HCT116 (cell line): ENCODE results near the gene CADPS2. TPM values are rescaled to one million over a fixed set of nuclear protein-coding genes. Genes with fewer than 3 reads are reported as not detected.

Experiments
- ATAC-seq: fragments of 200-7000 bp; cut with Tn5 transposase; 2 replicates; pipeline ENCODE4 v1.9.1; 2020; ENCODE audit warnings: mild to moderate bottlenecking, moderate library complexity
- BruUV-seq: library from RNA; stranded (reverse); fragments of 400-500 nt; replicated peaks from 2 replicates; lab custom pipeline; 2021; lab: Mats Ljungman, UMichigan
- CTCF ChIA-PET: fragments of 300-600 bp; sonication (Branson Sonifier 250); formaldehyde crosslinking; loops from one replicate; lab custom pipeline; 2021; ENCODE audit warnings: antibody characterized with exemption; lab: Charles Lee
- POLR2A ChIA-PET: fragments of 300-600, 350-600 bp; sonication (Branson Sonifier 250); formaldehyde crosslinking; loops from one replicate; lab custom pipeline; 2021; ENCODE audit warnings: antibody characterized with exemption; lab: Charles Lee
- RAD21 ChIA-PET, 2 experiments: fragments of 300-600 bp; sonication (Branson Sonifier 250); formaldehyde crosslinking; loops; one replicate each; lab custom pipeline; 2023; ENCODE audit warnings: low total read pairs in 2 of 2; ENCODE audit not compliant: uncharacterized antibody in 2 of 2, unreplicated experiment in 2 of 2, low non-redundant PET in 1 of 2; lab: Charles Lee
- DNase-seq: peaks from one replicate; pipeline ENCODE4 v3.0.0-alpha.2; 2010; ENCODE audit warnings: low read depth, low spot score
- H2AFZ ChIP-seq: fragments of 200-600 bp; shearing (Covaris generic), sonication (generic); 2 replicates; pipeline ENCODE4 v1.6.1; 2017; ENCODE audit warnings: low read depth, mixed run types, mixed read lengths, antibody characterized with exemption, low read length; ENCODE audit not compliant: poor library complexity, severe bottlenecking
- H3K27ac ChIP-seq: 2 replicates; pipeline ENCODE4 v1.5.1; 2012; ENCODE audit warnings: low read depth, low read length
- H3K27me3 ChIP-seq: fragments of 200-600 bp; sonication (generic); 2 replicates; pipeline ENCODE4 v1.6.1; 2016; ENCODE audit warnings: mixed run types, low read length, mixed read lengths; ENCODE audit not compliant: insufficient read depth
- H3K36me3 ChIP-seq, 2 experiments: fragments of 200-500 bp in 1 of 2; fragments of 200-600 bp in 1 of 2; sonication (Bioruptor generic) in 1 of 2; sonication (generic) in 1 of 2; 2 replicates each; pipeline versions ENCODE4 v1.5.1 to v1.6.1; 2014 to 2016; ENCODE audit warnings: low read length in 2 of 2, inconsistent platforms in 1 of 2, mixed read lengths in 1 of 2, mixed run types in 1 of 2; ENCODE audit not compliant: insufficient read depth in 2 of 2, control insufficient read depth in 1 of 2
- H3K4me1 ChIP-seq, 2 experiments: fragments of 200-600 bp in 1 of 2; sonication (generic) in 1 of 2; 2 replicates each; pipeline versions ENCODE4 v1.5.1 to v1.6.1; 2012 to 2017; ENCODE audit warnings: low read length in 2 of 2, inconsistent platforms in 1 of 2, mild to moderate bottlenecking in 1 of 2, mixed read lengths in 1 of 2, mixed run types in 1 of 2, moderate library complexity in 1 of 2; ENCODE audit not compliant: insufficient read depth in 2 of 2, control insufficient read depth in 1 of 2
- H3K4me2 ChIP-seq: fragments of 200-600 bp; sonication (generic); 2 replicates; pipeline ENCODE4 v1.6.1; 2017; ENCODE audit warnings: mixed run types, low read length, mixed read lengths
- H3K4me3 ChIP-seq, 2 experiments: fragments of 200-600 bp in 1 of 2; sonication (generic) in 1 of 2; replicated peaks in 1 of 2; 2 replicates each; pipeline ENCODE4 v1.5.1; 2011 to 2016; ENCODE audit warnings: low read length in 2 of 2, control low read depth in 1 of 2, low read depth in 1 of 2, mild to moderate bottlenecking in 1 of 2, mixed read lengths in 1 of 2, mixed run types in 1 of 2
- H3K79me2 ChIP-seq: fragments of 200-600 bp; sonication (generic); 2 replicates; pipeline ENCODE4 v1.6.1; 2017; ENCODE audit warnings: mild to moderate bottlenecking, mixed run types, low read length, moderate library complexity, mixed read lengths; ENCODE audit not compliant: insufficient read depth
- H3K9ac ChIP-seq: fragments of 200-600 bp; sonication (generic); 2 replicates; pipeline ENCODE4 v1.6.1; 2016; ENCODE audit warnings: low read length, mixed read lengths
- H3K9me2 ChIP-seq: fragments of 200-600 bp; sonication (generic), shearing (Covaris generic); 2 replicates; pipeline ENCODE4 v1.6.1; 2017; ENCODE audit warnings: mixed run types, mild to moderate bottlenecking, moderate library complexity; ENCODE audit not compliant: insufficient read depth
- H3K9me3 ChIP-seq, 2 experiments: fragments of 200-500 bp in 1 of 2; fragments of 200-600 bp in 1 of 2; sonication (Bioruptor generic) in 1 of 2; sonication (generic) in 1 of 2; 2 replicates each; pipeline ENCODE4 v1.6.1; 2014 to 2017; ENCODE audit warnings: low read length in 2 of 2, mixed read lengths in 2 of 2, inconsistent platforms in 1 of 2, low read depth in 1 of 2, mild to moderate bottlenecking in 1 of 2, mixed run types in 1 of 2, moderate library complexity in 1 of 2; ENCODE audit not compliant: control insufficient read depth in 1 of 2, insufficient read depth in 1 of 2
- H4K20me1 ChIP-seq: fragments of 200-600 bp; sonication (generic), shearing (Covaris generic); 2 replicates; pipeline ENCODE4 v1.6.1; 2017; ENCODE audit warnings: mixed run types, mild to moderate bottlenecking, moderate library complexity; ENCODE audit not compliant: insufficient read depth
- CBX3 ChIP-seq: IDR thresholded peaks from 2 replicates; pipeline ENCODE4 v1.6.1; 2012; ENCODE audit warnings: low read depth
- CEBPB ChIP-seq: IDR thresholded peaks from 2 replicates; pipeline ENCODE4 v1.6.1; 2012; ENCODE audit warnings: low read depth
- CTCF ChIP-seq, 3 experiments: fragments of 200-600 bp in 1 of 3; sonication (generic) in 1 of 3; IDR thresholded peaks in 2 of 3; conservative IDR thresholded peaks in 1 of 3; 2 replicates each; pipeline ENCODE4 v1.5.1; 2012 to 2017; ENCODE audit warnings: low read depth in 2 of 3, low read length in 2 of 3, antibody characterized with exemption in 1 of 3, borderline replicate concordance in 1 of 3, control low read depth in 1 of 3, mild to moderate bottlenecking in 1 of 3, mixed read lengths in 1 of 3, mixed run types in 1 of 3, moderate library complexity in 1 of 3; ENCODE audit not compliant: insufficient read depth in 1 of 3
- EGR1 ChIP-seq: IDR thresholded peaks from 2 replicates; pipeline ENCODE4 v1.6.1; 2012; ENCODE audit warnings: low read depth
- ELF1 ChIP-seq: IDR thresholded peaks from 2 replicates; pipeline ENCODE4 v1.6.1; 2012; ENCODE audit warnings: low read depth, borderline replicate concordance
- EZH2 ChIP-seq: fragments of 200-600 bp; sonication (generic); IDR thresholded peaks from 2 replicates; pipeline ENCODE4 v1.6.1; 2017; ENCODE audit warnings: antibody characterized with exemption, mixed run types
- EZH2phosphoT487 ChIP-seq: fragments of 200-600 bp; IDR thresholded peaks from 2 replicates; pipeline ENCODE4 v1.6.1; 2018; ENCODE audit warnings: antibody characterized with exemption, borderline replicate concordance
- FOSL1 ChIP-seq: IDR thresholded peaks from 2 replicates; pipeline ENCODE4 v1.6.1; 2012; ENCODE audit warnings: low read depth
- MAX ChIP-seq: IDR thresholded peaks from 2 replicates; pipeline ENCODE4 v1.6.1; 2012
- POLR2A ChIP-seq: IDR thresholded peaks from 2 replicates; pipeline ENCODE4 v1.7.0; 2011; ENCODE audit warnings: borderline replicate concordance; ENCODE audit not compliant: insufficient read depth, insufficient read length; ENCODE audit errors: extremely low read depth
- POLR2AphosphoS5 ChIP-seq: IDR thresholded peaks from 2 replicates; pipeline ENCODE4 v1.6.1; 2011; ENCODE audit warnings: mild to moderate bottlenecking, low read depth, low read length, moderate library complexity
- RAD21 ChIP-seq: IDR thresholded peaks from 2 replicates; pipeline ENCODE4 v1.6.1; 2012; ENCODE audit warnings: low read depth, mild to moderate bottlenecking
- SIN3A ChIP-seq: IDR thresholded peaks from 2 replicates; pipeline ENCODE4 v1.6.1; 2012; ENCODE audit warnings: low read depth
- SRF ChIP-seq: IDR thresholded peaks from 2 replicates; pipeline ENCODE4 v1.6.1; 2012; ENCODE audit warnings: low read depth
- TCF7L2 ChIP-seq: IDR thresholded peaks from 2 replicates; pipeline ENCODE4 v1.7.0; 2011; ENCODE audit warnings: borderline replicate concordance, inconsistent platforms; ENCODE audit not compliant: insufficient read depth, insufficient read length; ENCODE audit errors: extremely low read depth
- YY1 ChIP-seq: IDR thresholded peaks from 2 replicates; pipeline ENCODE4 v1.6.1; 2011; ENCODE audit warnings: low read length, low read depth, moderate library complexity, mild to moderate bottlenecking; ENCODE audit not compliant: insufficient replicate concordance; ENCODE audit errors: extremely low read depth
- ZBTB33 ChIP-seq: IDR thresholded peaks from 2 replicates; pipeline ENCODE4 v1.6.1; 2011; ENCODE audit warnings: mild to moderate bottlenecking, low read length, moderate library complexity; ENCODE audit not compliant: insufficient replicate concordance; ENCODE audit errors: extremely low read depth
- ZNF274 ChIP-seq: fragments of 200-500 bp; sonication (Bioruptor generic); IDR thresholded peaks from 2 replicates; pipeline ENCODE4 v1.6.1; 2014; ENCODE audit warnings: mild to moderate bottlenecking, low read depth, low read length, inconsistent platforms
- intact Hi-C: fragments of 100-400 bp; cut with micrococcal nuclease; formaldehyde crosslinking; loops from 2 replicates; pipeline ENCODE4 v1.10.0; 2022
- total RNA-seq: library from RNA; stranded (reverse); gene quantifications from one replicate; pipeline ENCODE4 v1.2.1, GENCODE V29; 2021; ENCODE audit not compliant: unreplicated experiment
- TF ChIP-seq, protein P1 (sequence below): IDR thresholded peaks from 2 replicates; pipeline ENCODE4 v1.6.1; 2012; ENCODE audit warnings: low read depth
- TF ChIP-seq, protein P2 (sequence below): IDR thresholded peaks from 2 replicates; pipeline ENCODE4 v1.6.1; 2012

CADPS2 gene
- total RNA-seq, 1 experiment from 2014 or later, result 7.5 TPM

- ChIA-PET POLR2A (no interaction called here), CTCF (no interaction called here), RAD21 (no interaction called here)
- Histone ChIP-seq H3K4me1 (peaks cover 9 to 13% of the 10 kb centered on the region in 2 experiments; a peak in 3 of 4 replicates), H3K9me2 (no peaks in the 10 kb centered on the region), H3K4me3 (no peak overlapping the region), H2AFZ (no peak overlapping the region), H3K27me3 (no peaks in the 10 kb centered on the region), H4K20me1 (no peaks in the 10 kb centered on the region), H3K79me2 (no peaks in the 10 kb centered on the region), H3K36me3 (no peaks in the 10 kb centered on the region), H3K9me3 (no peaks in the 10 kb centered on the region), H3K4me2 (no peak overlapping the region), H3K27ac (no peak overlapping the region), H3K9ac (no peak overlapping the region)
- intact Hi-C loops, result no loop called here
- BruUV-seq, result no TSS peak
- TF ChIP-seq SRF, result no peak
- no peak for TF ChIP-seq CTCF (IDR thresholded peaks at IDR 0.05 in 2 of 3, conservative IDR thresholded peaks at IDR 0.05 in 1 of 3; ENCODE audit: borderline replicate concordance in 1 of 3, insufficient read depth in 1 of 3, low read depth in 2 of 3, low read length in 2 of 3)
- no peak for TF ChIP-seq TCF7L2
- TF ChIP-seq EGR1, result no peak
- TF ChIP-seq EZH2phosphoT487, result no peak
- TF ChIP-seq ELF1, result no peak
- TF ChIP-seq ZBTB33, result no peak
- no peak for TF ChIP-seq RAD21
- TF ChIP-seq POLR2AphosphoS5, result no peak
- TF ChIP-seq, protein P1, sequence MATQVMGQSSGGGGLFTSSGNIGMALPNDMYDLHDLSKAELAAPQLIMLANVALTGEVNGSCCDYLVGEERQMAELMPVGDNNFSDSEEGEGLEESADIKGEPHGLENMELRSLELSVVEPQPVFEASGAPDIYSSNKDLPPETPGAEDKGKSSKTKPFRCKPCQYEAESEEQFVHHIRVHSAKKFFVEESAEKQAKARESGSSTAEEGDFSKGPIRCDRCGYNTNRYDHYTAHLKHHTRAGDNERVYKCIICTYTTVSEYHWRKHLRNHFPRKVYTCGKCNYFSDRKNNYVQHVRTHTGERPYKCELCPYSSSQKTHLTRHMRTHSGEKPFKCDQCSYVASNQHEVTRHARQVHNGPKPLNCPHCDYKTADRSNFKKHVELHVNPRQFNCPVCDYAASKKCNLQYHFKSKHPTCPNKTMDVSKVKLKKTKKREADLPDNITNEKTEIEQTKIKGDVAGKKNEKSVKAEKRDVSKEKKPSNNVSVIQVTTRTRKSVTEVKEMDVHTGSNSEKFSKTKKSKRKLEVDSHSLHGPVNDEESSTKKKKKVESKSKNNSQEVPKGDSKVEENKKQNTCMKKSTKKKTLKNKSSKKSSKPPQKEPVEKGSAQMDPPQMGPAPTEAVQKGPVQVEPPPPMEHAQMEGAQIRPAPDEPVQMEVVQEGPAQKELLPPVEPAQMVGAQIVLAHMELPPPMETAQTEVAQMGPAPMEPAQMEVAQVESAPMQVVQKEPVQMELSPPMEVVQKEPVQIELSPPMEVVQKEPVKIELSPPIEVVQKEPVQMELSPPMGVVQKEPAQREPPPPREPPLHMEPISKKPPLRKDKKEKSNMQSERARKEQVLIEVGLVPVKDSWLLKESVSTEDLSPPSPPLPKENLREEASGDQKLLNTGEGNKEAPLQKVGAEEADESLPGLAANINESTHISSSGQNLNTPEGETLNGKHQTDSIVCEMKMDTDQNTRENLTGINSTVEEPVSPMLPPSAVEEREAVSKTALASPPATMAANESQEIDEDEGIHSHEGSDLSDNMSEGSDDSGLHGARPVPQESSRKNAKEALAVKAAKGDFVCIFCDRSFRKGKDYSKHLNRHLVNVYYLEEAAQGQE, result no peak
- no peak for TF ChIP-seq ZNF274
- TF ChIP-seq POLR2A, result no peak
- no peak for TF ChIP-seq MAX
- TF ChIP-seq FOSL1, result no peak
- TF ChIP-seq EZH2, result no peak
- TF ChIP-seq SIN3A, result no peak
- no peak for TF ChIP-seq CBX3
- TF ChIP-seq, protein P2, sequence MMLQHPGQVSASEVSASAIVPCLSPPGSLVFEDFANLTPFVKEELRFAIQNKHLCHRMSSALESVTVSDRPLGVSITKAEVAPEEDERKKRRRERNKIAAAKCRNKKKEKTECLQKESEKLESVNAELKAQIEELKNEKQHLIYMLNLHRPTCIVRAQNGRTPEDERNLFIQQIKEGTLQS, result no peak
- TF ChIP-seq YY1, result no peak
- TF ChIP-seq CEBPB, result no peak
- DNase-seq (no peak), ATAC-seq (no peak)
Measured at GRCh38 chr7:122674502-122674901, 211.8 kb downstream of the CADPS2 start.
